HuH-7.5 (cell line): Measurements from ENCODE around the gene DMBT1.

Experiments used
- DNase-seq: peaks from one replicate; pipeline ENCODE4 v3.0.0; 2011; ENCODE audit warnings: low spot score

The DMBT1 gene

GRCh38 chr10:122647383-122647968, 86.9 kb downstream of the DMBT1 start:
- DNase-seq: no peak

GRCh38 chr10:122648599-122649428, 88.3 kb downstream of the DMBT1 start:
- DNase-seq: peak; percentile 24

DNA sequence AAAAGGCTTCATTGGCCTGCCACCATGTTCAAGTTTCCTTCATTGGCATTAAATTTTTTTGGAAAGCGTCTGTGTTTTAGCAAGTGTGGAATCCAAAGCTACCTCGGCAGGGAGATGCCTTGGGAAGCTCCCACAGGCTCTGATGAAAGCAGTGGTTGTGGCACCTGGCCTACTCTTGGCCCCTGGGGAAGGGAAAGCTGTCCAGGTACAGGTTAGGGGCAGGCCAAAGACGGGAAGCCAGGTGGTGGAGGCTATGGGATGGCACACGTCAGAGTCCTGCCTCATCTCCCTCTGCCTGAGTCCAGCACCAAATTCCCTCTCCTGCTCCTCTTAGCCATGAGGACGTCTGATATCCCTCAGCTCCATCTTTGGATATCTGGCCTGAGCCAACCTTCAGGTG, 89.3 kb downstream of the DMBT1 start:
- no peak for DNase-seq

GRCh38 chr10:122650331-122650730, 89.8 kb downstream of the DMBT1 start:
- DNase-seq: no peak

GRCh38 chr10:122655524-122656307, 95.2 kb downstream of the DMBT1 start:
- DNase-seq: no peak

DNA sequence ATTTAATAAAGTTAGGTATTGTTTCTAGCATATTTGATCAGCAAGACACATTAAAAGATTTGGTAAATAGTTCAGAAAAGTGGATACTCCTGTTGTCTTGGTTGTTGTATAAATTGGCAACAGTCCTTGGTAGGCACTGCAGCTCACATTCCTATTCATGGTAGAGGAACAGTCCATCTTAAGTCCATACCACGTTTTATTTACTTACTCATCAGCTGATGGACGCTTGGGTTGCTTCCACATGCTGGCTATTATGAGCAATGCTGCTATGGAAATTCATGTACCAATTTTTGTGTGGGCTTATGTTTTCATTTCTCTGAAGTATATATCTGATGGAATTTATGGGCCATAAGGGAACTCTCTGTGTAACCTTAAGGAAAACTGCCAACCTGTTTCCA, 95.8 kb downstream of the DMBT1 start:
- no peak for DNase-seq

- no peak for DNase-seq
Measured at GRCh38 chr10:122656741-122657140, 96.2 kb downstream of the DMBT1 start.

DNA sequence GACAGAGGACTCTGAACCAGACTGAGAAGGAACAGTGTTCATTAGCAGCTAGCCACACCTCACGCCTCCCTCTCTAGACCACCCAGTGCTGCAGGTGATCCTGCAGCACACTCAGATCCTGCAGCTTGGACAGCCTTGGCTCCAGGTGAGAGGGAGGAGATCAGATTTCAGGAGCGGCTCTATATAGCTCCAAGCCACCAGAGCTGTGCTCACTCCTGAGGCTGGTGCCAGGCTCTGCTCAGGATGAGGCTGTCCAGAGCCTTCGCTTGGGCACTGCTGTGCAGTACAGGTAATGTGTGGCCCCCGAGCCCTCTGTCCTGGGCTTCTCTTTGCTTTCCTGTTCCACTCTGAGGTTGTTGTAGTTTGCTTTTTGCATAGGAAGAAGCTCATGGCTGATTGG, 96.7 kb downstream of the DMBT1 start:
- no peak for DNase-seq

DNA sequence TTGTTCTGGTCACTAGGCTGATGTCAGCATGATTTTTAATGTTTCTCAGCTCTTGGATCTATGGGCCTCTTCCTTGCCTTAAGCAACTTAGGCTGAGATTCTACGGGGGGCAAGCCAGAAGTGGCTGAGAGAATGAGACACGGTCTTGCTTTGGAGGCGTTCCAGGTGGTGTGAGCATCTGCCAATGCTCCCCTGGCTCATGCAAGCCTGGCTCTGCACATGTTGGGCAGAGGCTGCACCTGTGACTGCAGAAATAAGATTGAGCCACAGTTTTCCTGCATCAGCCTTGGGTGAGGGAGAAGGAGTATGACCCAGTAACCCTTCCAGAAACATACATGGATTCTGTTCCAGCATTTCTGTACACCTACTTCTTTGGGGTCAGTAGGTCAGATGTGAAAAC, 97.2 kb downstream of the DMBT1 start:
- DNase-seq: no peak

- DNase-seq: no peak
Measured at GRCh38 chr10:122658356-122659049, 97.9 kb downstream of the DMBT1 start.

DNA sequence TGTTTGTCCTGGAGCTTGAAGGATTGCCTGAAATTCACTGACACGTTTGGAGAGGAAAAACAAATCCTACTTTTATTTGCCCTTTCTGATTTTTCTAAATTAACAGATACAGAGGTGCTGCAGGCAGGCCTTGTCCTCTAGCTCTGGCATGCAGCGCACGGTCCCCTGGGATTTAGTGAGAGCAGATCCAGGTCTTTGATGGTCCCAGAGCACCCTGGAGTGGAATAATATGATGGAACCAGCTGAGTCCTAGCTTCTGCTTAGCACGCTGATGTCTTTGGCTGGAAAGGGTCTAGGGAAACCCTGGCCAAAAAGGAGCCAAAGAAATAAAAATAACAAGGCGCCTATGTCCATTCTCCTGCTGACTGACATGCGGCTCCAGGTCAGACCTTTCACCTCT, 98.6 kb downstream of the DMBT1 start:
- DNase-seq: no peak

GRCh38 chr10:122659651-122660050, 99.1 kb downstream of the DMBT1 start:
- no peak for DNase-seq

DNA sequence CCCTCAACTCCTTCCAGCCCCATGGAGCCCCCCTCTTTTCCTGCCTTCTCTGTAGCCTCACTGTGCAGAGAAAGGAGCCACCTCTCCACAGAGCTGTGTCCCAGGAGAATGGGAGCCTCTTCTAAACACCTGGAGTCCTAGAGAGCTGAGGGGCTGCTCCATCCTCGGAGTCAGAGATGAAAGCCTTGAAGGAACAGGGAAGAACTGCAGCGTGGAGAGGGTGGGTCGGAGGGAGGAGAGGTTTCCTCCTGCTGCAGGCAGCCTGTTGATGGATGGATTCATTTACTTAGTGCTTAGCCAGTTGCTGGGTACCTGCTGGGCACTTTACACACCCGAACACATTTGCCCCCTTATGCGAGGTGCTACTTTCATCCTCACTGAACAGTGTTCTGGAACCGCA, 100.1 kb downstream of the DMBT1 start:
- DNase-seq: no peak

DNA sequence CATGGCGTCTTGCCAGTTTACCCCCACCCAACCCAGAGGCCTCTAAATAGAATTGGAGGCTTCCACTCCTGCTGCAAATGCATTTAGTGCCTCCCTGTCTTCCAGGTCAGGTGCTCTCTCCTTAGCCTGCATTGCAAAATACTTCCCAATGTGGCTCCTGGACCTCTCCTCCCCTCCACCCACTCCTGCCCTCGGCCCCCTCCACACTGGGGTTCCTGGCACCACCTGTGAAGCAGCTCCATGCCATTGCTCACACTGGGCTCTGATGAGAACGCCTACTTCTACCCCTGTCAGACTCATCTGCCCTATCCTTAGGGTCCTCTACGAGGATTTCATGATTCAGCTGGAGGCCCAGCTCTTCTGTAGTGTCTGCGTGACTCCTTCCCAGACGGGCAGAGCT, 101.7 kb downstream of the DMBT1 start:
- DNase-seq: no peak

- DNase-seq: no peak
Measured at GRCh38 chr10:122663516-122664130, 103.1 kb downstream of the DMBT1 start.

DNA sequence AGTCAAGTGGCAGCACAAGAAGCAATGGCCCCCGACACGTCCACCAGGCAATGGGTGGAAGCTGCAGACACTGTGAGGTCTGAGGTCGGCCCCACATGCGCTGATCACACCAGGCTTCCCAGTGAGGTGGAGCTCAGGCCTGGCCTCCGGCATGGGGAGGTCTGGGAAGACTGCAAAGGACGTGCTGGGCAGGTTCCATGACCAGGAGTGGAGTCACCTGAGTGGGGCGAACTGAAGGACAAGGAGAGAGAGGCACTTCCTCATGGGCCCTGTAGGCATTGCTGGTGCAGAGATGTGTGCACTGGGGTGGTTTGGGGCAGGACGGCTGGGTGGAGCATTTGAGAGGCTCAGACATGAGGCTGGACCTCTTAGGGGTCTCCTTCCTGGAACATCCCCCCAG, 103.9 kb downstream of the DMBT1 start:
- no peak for DNase-seq

DNA sequence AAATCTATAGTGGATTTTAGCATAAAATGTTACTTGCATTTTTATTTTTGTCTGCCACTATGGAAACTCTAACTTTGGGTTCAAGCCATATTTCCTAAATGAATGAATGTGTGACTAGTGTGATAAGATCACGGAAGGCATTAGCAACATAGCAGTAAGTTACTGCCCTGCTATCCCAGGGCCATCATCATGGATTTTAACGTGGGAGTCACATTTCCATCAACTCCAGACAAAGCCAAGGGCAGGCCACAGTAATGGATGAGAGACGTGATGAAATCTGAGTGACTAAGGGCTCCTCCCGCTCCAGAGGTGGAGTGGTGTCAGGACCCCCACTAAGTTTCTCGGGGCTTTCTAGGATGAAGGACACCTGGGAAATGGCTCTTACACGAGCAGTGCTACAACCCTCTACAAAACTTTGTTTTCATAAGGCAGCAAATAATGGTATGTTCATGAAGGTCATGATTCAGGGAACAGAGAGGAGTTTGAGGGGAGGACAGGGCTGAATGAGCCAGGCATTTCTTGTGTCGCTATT, 104.8 kb downstream of the DMBT1 start:
- DNase-seq: no peak

GRCh38 chr10:122665946-122666345, 105.4 kb downstream of the DMBT1 start:
- no peak for DNase-seq

GRCh38 chr10:122669045-122669444, 108.5 kb downstream of the DMBT1 start:
- DNase-seq: no peak

DNA sequence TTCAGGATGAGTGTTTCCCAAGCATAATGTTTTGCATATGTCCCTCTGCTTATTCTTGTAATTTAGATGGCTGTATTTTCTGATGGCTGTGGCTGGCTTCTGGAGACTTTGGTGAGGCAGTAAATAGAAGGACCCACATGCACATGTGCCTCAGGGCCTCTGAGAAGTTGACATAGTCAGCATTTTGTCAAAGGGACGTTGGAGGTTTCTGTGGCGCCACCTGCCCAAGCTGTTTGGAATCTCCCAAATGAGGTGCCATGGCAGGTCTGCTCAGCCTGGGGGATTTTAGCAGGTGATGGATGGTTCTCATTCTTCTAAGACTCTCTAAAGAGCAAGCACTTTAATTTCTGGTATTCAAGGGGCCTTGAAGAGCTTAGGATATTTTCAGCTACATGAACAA, 109.3 kb downstream of the DMBT1 start:
- DNase-seq: no peak

- no peak for DNase-seq
Measured at GRCh38 chr10:122671355-122671754, 110.8 kb downstream of the DMBT1 start.

GRCh38 chr10:122672655-122673054, 112.1 kb downstream of the DMBT1 start:
- no peak for DNase-seq
